Globus pallidus (tissue), 1 donor: ENCODE measurements around the gene CDK15.
A peak's percentile ranks its signal among the peaks of the same experiment; 100 is the strongest.
"Not testable (repeated sequence)": the region's sequence is repeated elsewhere in the genome, so short reads cannot be mapped to it uniquely, and the experiment has no call there.

Source experiments
- DNase-seq: peaks from one replicate; pipeline ENCODE4 v3.0.0-alpha.2; 2015; ENCODE audit warnings: low spot score

Gene CDK15

DNA sequence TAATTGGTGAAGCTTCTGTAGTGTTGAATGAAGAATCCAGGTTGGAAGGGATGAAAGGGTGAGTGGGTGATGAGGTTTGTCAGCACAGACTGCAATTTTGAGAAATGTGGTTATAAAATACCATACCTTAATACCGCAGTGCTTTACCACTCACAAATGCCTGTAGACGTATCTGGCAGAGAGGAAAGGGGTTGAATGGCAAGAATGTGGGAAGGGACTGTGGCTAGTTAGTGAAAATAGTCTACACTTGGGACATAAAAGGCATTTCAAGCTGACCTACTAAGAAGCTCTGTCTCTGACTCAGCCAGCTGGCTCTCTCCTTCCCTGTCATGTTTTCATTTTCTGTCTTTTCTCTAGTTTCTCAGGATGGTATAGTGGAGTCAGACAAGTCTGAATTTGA lies 25.1 kb downstream of the CDK15 start:
- no peak for DNase-seq

DNA sequence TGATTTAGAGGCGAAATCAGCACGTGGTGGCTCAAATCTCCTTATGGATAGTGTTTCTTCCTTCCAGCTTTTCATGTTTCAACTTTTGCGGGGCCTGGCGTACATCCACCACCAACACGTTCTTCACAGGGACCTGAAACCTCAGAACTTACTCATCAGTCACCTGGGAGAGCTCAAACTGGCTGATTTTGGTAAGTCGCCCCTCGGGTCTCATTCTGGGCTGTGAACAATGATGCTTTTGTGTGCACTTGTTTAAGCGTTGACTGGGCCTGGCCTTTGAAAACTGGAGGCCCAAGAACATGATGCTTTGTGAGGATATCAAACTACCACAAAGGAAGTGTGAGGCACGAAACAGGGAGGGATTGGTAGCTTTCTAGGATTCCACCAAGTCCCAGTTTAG lies 27.4 kb downstream of the CDK15 start:
- DNase-seq, result no peak

DNA sequence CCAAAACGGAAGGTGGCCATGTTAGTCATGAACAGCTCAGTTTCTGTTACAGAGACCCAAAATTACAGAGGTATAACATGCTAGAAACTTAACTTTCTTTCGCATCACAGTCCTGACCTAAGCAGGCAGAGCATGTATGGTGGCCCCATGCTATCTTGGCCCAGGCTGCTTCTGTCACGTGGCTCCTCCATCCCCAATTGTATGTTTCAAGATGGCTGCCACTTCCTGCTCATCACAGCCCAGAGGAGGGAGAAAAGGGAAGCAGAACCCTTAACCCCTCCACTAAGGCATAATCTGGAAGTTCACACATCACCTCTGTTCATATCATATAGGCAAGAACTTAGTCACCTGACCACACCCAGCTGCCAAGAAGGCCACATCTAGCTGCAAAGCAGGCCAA lies 28.7 kb downstream of the CDK15 start:
- DNase-seq, result no peak

DNA sequence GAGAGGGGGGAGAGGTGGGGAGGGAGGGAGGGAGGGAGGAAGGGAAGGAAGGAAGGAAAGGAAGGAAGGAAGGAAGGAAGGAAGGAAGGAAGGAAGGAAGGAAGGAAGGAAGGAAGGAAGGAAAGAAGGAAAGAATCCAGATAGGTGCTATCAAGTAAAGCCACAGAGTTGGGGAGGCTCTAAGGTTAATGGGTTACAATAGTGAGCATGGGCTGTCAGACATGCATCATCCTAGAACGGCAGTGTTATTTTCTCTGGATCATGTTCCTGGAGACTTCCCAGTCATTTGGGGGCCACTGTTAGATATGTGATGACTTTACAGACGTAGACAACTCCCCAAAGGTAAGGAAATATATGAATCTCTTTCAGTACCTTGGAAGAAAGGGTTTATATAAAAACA lies 31.1 kb downstream of the CDK15 start:
- no peak for DNase-seq

GRCh38 chr2:201837824-201838431 lies 31.6 kb downstream of the CDK15 start:
- no peak for DNase-seq

DNA sequence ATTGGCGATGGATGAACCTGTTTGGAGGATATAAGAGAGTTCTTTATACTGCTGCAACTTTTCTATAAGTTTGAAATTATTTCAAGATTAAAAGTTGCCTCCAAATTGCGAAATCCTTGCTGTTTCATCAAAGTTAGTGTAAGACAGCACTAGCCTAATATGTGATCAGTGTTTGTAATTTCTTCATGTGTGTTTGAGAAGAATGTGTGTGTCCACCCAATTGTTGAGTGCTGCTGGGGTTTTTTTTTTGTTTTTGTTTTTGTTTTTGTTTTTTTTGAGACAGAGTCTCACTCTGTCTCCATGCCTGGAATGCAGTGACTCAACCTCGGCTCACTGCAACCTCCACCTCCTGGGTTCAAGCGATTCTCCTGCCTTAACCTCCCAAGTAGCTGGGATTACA lies 33.4 kb downstream of the CDK15 start:
- DNase-seq, result no peak

- DNase-seq, result no peak
These were observed 34.4 kb downstream of the CDK15 start for GRCh38 chr2:201840726-201841125.

- DNase-seq, result no peak
These were observed 36.0 kb downstream of the CDK15 start for GRCh38 chr2:201842131-201842860.

GRCh38 chr2:201844922-201845321 lies 38.6 kb downstream of the CDK15 start:
- DNase-seq, result not testable (repeated sequence)

GRCh38 chr2:201847481-201847880 lies 41.1 kb downstream of the CDK15 start:
- DNase-seq, result no peak

DNA sequence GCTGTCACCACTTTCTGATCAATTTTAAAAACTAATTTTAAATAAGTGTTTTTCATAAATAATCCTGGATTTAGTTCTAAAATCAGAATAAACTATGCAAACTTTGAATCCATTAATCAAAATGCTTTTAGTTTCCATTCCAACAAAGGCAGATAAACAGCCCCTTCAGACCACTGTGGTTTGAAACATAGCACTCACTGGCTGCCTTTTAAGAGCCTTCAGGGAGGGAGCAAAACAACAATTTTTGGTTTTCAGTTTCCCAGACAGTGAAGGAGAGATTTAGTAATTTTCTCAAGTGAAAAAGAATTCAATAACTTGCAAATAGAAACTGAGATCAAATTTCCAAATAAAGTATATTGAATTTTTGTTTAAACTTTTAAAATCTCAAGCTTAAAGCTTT lies 46.1 kb downstream of the CDK15 start:
- no peak for DNase-seq

DNA sequence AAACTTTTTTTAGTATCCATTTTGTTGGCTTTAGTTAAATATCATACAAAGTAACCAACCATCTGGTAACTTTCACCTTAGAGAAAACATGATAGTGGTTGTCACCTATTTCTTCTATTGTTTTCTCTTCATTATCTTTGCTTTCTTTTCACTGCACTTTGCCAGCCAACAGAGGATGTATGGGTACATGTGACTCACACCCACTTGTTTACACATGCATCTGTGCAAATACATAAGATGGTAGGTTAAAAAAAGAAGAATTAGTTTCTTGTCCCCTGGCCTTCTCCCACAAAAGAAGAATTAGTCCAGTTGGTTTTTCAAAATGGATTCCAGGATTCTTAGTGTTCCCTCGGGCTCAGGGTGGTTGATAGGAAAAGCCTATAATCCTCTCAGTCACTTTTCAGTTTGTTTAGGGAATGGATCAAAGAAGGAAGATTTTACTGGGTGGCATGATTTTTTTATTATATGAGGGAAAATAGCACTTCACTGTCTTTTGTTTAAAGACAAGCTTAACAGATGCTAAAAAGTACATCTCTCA lies 46.6 kb downstream of the CDK15 start:
- DNase-seq, result no peak

- DNase-seq, result no peak
These were observed 48.0 kb downstream of the CDK15 start for GRCh38 chr2:201854221-201854801.

DNA sequence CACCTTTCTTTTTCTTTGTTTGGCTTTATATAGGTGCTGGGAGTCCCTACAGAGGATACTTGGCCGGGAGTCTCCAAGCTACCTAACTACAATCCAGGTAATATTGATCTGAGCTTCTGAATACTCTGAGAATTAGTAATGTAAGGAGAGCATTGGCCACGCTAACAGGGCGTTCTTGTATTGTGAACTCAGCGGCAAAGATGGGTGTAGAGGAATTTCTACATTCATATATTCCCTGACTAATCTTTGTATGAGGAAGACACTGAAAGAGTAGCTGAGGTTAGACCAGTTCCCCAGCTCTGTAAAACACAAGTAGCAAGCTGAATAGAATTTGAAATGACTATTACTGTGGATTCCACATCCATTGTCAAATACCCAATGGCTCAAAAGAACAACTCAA lies 48.5 kb downstream of the CDK15 start:
- no peak for DNase-seq

DNA sequence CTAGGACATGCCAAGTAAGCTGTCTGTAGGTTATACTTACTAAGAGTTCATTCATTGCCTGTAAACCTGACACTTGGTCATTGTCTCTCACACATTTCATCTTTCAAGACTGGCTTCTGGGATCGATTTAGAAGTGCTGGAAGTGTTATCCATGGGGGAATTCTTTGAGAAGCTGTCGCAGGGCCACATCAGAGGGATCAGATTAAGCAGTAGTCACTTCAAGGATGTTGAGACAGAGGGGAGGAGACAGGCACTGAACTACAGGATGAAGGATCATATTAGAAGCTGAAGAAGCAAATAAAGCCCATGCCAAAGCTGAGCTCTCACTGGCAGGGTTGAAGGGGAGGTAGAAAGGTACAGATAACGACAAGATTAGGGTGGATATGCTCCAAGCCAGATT lies 49.0 kb downstream of the CDK15 start:
- no peak for DNase-seq

- DNase-seq, result no peak
These were observed 51.0 kb downstream of the CDK15 start for GRCh38 chr2:201857326-201857725.

DNA sequence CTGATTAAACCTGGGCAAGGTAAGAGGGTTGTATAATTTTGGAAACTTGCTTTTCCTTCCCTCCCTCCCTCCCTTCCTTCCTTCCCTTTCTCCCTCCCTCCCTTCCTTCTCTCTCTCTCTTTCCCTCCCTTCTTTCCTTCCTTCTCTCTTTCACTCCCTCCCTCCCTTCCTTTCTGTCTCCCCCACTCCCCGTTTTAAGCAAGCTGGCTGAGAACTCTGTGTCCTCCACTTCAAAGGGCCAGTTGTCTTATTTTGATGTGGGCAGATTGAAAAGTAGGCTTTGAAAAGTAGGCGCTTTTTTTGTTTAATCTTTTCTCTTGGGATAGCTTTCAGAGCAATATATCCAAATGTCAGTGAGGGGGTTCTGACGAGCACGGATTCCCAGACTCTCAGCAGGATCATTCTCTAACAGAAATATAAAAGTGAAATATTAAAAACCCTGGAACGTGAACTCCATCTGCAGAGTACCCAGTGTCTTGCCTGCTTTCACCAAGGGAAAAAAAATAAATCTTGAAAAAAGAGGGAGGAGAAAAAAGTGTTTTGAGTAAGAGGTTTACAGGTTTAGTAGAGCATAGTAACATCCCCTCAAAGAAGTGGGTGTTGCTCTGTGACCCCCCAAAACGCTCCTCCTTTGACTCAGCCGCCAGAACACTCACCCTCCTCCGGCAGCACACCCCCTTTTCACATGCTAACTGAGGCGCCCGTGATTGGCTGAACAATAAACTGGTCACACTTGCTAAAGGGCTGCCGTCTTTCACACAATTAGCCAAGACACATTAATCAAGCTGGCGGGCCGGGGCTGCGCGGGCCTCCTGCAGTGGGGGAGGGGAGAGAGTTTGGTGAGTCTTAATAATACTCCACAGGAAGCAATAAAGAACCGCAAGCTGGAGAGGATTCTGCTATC lies 52.2 kb downstream of the CDK15 start:
- DNase-seq, result no peak

DNA sequence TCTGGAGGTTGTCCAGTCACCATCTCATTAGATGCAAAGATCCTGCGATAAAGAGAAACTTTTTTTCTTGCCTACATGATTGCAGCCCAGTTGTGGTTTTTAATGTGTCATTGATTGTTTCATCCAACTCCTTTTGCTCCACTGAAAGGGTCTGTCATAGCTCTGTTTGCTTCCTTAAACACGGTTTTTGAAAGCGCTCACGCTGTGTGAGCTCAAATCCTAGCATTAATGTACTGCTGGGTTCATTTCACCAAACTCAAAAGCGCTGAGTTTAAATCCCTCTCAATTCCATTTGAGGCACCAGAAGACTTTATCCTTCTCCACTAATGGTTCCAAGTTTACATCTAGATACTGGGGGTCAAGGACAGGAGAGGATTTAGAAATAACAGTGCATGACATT lies 53.6 kb downstream of the CDK15 start:
- no peak for DNase-seq

- peak; percentile 70 for DNase-seq
These were observed 54.3 kb downstream of the CDK15 start for GRCh38 chr2:201860636-201861066.

DNA sequence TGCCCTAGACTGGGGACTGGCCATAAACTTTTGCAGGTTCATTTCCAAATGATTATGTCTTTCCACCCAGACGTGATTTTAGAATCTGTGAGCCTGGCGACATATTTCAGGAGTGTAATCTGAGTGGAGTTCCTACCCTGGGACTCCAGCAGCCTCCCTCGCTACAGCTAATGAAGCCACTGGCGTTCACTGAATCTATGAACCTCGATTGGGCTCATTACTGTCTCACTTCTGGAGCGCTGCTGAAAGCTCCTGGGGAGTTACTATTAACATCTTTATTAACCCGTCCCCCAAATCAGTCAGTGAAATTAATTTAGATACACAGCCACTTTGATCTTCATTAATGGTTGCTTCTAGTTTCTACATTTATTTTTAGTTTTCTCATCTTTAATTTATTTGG lies 56.5 kb downstream of the CDK15 start:
- DNase-seq, result no peak

DNA sequence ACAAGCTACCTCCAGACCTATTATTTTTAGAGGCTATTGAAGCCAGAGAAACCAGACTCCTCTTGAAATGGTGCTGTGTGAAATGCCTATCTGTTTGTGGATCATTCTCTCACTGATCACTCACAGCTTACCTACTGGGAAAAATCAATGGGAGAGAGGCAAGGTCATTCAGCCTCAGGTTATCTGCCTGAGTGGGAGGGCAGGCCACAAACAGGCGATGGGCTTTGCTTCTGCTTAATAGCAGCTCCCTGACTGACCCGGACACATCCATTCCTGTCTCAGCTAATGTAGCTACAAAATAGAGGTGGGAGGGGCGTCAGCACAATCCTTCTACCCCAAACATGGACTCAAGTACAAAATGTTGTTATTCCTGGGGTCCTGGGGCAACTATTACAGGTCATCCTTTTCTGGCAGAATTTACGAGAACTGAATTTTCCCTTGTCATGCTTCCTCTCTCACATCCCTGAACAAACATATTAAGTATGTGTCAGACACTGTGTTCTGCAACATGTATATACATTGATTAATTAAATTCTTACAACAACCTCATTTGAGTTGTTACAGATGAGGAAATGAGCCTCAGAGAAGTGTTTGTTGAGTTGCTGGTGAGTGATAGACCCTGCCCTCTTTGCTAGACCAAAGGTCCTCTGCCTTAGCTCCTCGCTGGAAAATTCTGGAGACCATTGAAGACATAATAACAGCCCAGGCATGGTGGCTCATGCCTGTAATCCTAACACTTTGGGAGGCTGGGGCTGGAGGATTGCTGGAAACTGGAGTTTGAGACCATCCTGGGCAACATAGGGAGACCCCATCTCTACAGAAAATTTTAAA lies 60.5 kb downstream of the CDK15 start:
- DNase-seq, result no peak
